HCT116 (cell line): ENCODE measurements around the gene FHOD3. TPM values are rescaled to one million over a fixed set of nuclear protein-coding genes. Genes with fewer than 3 reads are reported as not detected.

ENCODE experiments used
- ATAC-seq: fragments of 200-7000 bp; cut with Tn5 transposase; 2 replicates; pipeline ENCODE4 v1.9.1; 2020; ENCODE audit warnings: mild to moderate bottlenecking, moderate library complexity
- BruUV-seq: library from RNA; stranded (reverse); fragments of 400-500 nt; replicated peaks from 2 replicates; lab custom pipeline; 2021; lab: Mats Ljungman, UMichigan
- CTCF ChIA-PET: fragments of 300-600 bp; sonication (Branson Sonifier 250); formaldehyde crosslinking; loops from one replicate; lab custom pipeline; 2021; ENCODE audit warnings: antibody characterized with exemption; lab: Charles Lee
- POLR2A ChIA-PET: fragments of 300-600, 350-600 bp; sonication (Branson Sonifier 250); formaldehyde crosslinking; loops from one replicate; lab custom pipeline; 2021; ENCODE audit warnings: antibody characterized with exemption; lab: Charles Lee
- RAD21 ChIA-PET, 2 experiments: fragments of 300-600 bp; sonication (Branson Sonifier 250); formaldehyde crosslinking; loops; one replicate each; lab custom pipeline; 2023; ENCODE audit warnings: low total read pairs in 2 of 2; ENCODE audit not compliant: uncharacterized antibody in 2 of 2, unreplicated experiment in 2 of 2, low non-redundant PET in 1 of 2; lab: Charles Lee
- DNase-seq: peaks from one replicate; pipeline ENCODE4 v3.0.0-alpha.2; 2010; ENCODE audit warnings: low read depth, low spot score
- H2AFZ ChIP-seq: fragments of 200-600 bp; shearing (Covaris generic), sonication (generic); 2 replicates; pipeline ENCODE4 v1.6.1; 2017; ENCODE audit warnings: low read depth, mixed run types, mixed read lengths, antibody characterized with exemption, low read length; ENCODE audit not compliant: poor library complexity, severe bottlenecking
- H3K27ac ChIP-seq: 2 replicates; pipeline ENCODE4 v1.5.1; 2012; ENCODE audit warnings: low read depth, low read length
- H3K27me3 ChIP-seq: fragments of 200-600 bp; sonication (generic); 2 replicates; pipeline ENCODE4 v1.6.1; 2016; ENCODE audit warnings: mixed run types, low read length, mixed read lengths; ENCODE audit not compliant: insufficient read depth
- H3K36me3 ChIP-seq, 2 experiments: fragments of 200-500 bp in 1 of 2; fragments of 200-600 bp in 1 of 2; sonication (Bioruptor generic) in 1 of 2; sonication (generic) in 1 of 2; 2 replicates each; pipeline versions ENCODE4 v1.5.1 to v1.6.1; 2014 to 2016; ENCODE audit warnings: low read length in 2 of 2, inconsistent platforms in 1 of 2, mixed read lengths in 1 of 2, mixed run types in 1 of 2; ENCODE audit not compliant: insufficient read depth in 2 of 2, control insufficient read depth in 1 of 2
- H3K4me1 ChIP-seq, 2 experiments: fragments of 200-600 bp in 1 of 2; sonication (generic) in 1 of 2; 2 replicates each; pipeline versions ENCODE4 v1.5.1 to v1.6.1; 2012 to 2017; ENCODE audit warnings: low read length in 2 of 2, inconsistent platforms in 1 of 2, mild to moderate bottlenecking in 1 of 2, mixed read lengths in 1 of 2, mixed run types in 1 of 2, moderate library complexity in 1 of 2; ENCODE audit not compliant: insufficient read depth in 2 of 2, control insufficient read depth in 1 of 2
- H3K4me2 ChIP-seq: fragments of 200-600 bp; sonication (generic); 2 replicates; pipeline ENCODE4 v1.6.1; 2017; ENCODE audit warnings: mixed run types, low read length, mixed read lengths
- H3K4me3 ChIP-seq, 2 experiments: fragments of 200-600 bp in 1 of 2; sonication (generic) in 1 of 2; replicated peaks in 1 of 2; 2 replicates each; pipeline ENCODE4 v1.5.1; 2011 to 2016; ENCODE audit warnings: low read length in 2 of 2, control low read depth in 1 of 2, low read depth in 1 of 2, mild to moderate bottlenecking in 1 of 2, mixed read lengths in 1 of 2, mixed run types in 1 of 2
- H3K79me2 ChIP-seq: fragments of 200-600 bp; sonication (generic); 2 replicates; pipeline ENCODE4 v1.6.1; 2017; ENCODE audit warnings: mild to moderate bottlenecking, mixed run types, low read length, moderate library complexity, mixed read lengths; ENCODE audit not compliant: insufficient read depth
- H3K9ac ChIP-seq: fragments of 200-600 bp; sonication (generic); 2 replicates; pipeline ENCODE4 v1.6.1; 2016; ENCODE audit warnings: low read length, mixed read lengths
- H3K9me2 ChIP-seq: fragments of 200-600 bp; sonication (generic), shearing (Covaris generic); 2 replicates; pipeline ENCODE4 v1.6.1; 2017; ENCODE audit warnings: mixed run types, mild to moderate bottlenecking, moderate library complexity; ENCODE audit not compliant: insufficient read depth
- H3K9me3 ChIP-seq, 2 experiments: fragments of 200-500 bp in 1 of 2; fragments of 200-600 bp in 1 of 2; sonication (Bioruptor generic) in 1 of 2; sonication (generic) in 1 of 2; 2 replicates each; pipeline ENCODE4 v1.6.1; 2014 to 2017; ENCODE audit warnings: low read length in 2 of 2, mixed read lengths in 2 of 2, inconsistent platforms in 1 of 2, low read depth in 1 of 2, mild to moderate bottlenecking in 1 of 2, mixed run types in 1 of 2, moderate library complexity in 1 of 2; ENCODE audit not compliant: control insufficient read depth in 1 of 2, insufficient read depth in 1 of 2
- H4K20me1 ChIP-seq: fragments of 200-600 bp; sonication (generic), shearing (Covaris generic); 2 replicates; pipeline ENCODE4 v1.6.1; 2017; ENCODE audit warnings: mixed run types, mild to moderate bottlenecking, moderate library complexity; ENCODE audit not compliant: insufficient read depth
- CBX3 ChIP-seq: IDR thresholded peaks from 2 replicates; pipeline ENCODE4 v1.6.1; 2012; ENCODE audit warnings: low read depth
- CEBPB ChIP-seq: IDR thresholded peaks from 2 replicates; pipeline ENCODE4 v1.6.1; 2012; ENCODE audit warnings: low read depth
- EZH2 ChIP-seq: fragments of 200-600 bp; sonication (generic); IDR thresholded peaks from 2 replicates; pipeline ENCODE4 v1.6.1; 2017; ENCODE audit warnings: antibody characterized with exemption, mixed run types
- FOSL1 ChIP-seq: IDR thresholded peaks from 2 replicates; pipeline ENCODE4 v1.6.1; 2012; ENCODE audit warnings: low read depth
- JUND ChIP-seq: IDR thresholded peaks from 2 replicates; pipeline ENCODE4 v1.6.1; 2012
- POLR2AphosphoS5 ChIP-seq: IDR thresholded peaks from 2 replicates; pipeline ENCODE4 v1.6.1; 2011; ENCODE audit warnings: mild to moderate bottlenecking, low read depth, low read length, moderate library complexity
- SIN3A ChIP-seq: IDR thresholded peaks from 2 replicates; pipeline ENCODE4 v1.6.1; 2012; ENCODE audit warnings: low read depth
- SP1 ChIP-seq: IDR thresholded peaks from 2 replicates; pipeline ENCODE4 v1.6.1; 2012; ENCODE audit warnings: low read depth
- SRF ChIP-seq: IDR thresholded peaks from 2 replicates; pipeline ENCODE4 v1.6.1; 2012; ENCODE audit warnings: low read depth
- ZNF274 ChIP-seq: fragments of 200-500 bp; sonication (Bioruptor generic); IDR thresholded peaks from 2 replicates; pipeline ENCODE4 v1.6.1; 2014; ENCODE audit warnings: mild to moderate bottlenecking, low read depth, low read length, inconsistent platforms
- intact Hi-C: fragments of 100-400 bp; cut with micrococcal nuclease; formaldehyde crosslinking; loops from 2 replicates; pipeline ENCODE4 v1.10.0; 2022
- total RNA-seq: library from RNA; stranded (reverse); gene quantifications from one replicate; pipeline ENCODE4 v1.2.1, GENCODE V29; 2021; ENCODE audit not compliant: unreplicated experiment
- TF ChIP-seq, protein P1 (sequence below): IDR thresholded peaks from 2 replicates; pipeline ENCODE4 v1.6.1; 2012
- TF ChIP-seq, protein P2 (sequence below): IDR thresholded peaks from 2 replicates; pipeline ENCODE4 v1.6.1; 2012; ENCODE audit warnings: low read depth
- TF ChIP-seq, protein P3 (sequence below), 3 experiments: fragments of 200-600 bp in 1 of 3; sonication (generic) in 1 of 3; IDR thresholded peaks in 2 of 3; conservative IDR thresholded peaks in 1 of 3; 2 replicates each; pipeline ENCODE4 v1.5.1; 2012 to 2017; ENCODE audit warnings: low read depth in 2 of 3, low read length in 2 of 3, antibody characterized with exemption in 1 of 3, borderline replicate concordance in 1 of 3, control low read depth in 1 of 3, mild to moderate bottlenecking in 1 of 3, mixed read lengths in 1 of 3, mixed run types in 1 of 3, moderate library complexity in 1 of 3; ENCODE audit not compliant: insufficient read depth in 1 of 3

FHOD3 gene
- total RNA-seq, 1 experiment from 2014 or later = 4.0 TPM

DNA sequence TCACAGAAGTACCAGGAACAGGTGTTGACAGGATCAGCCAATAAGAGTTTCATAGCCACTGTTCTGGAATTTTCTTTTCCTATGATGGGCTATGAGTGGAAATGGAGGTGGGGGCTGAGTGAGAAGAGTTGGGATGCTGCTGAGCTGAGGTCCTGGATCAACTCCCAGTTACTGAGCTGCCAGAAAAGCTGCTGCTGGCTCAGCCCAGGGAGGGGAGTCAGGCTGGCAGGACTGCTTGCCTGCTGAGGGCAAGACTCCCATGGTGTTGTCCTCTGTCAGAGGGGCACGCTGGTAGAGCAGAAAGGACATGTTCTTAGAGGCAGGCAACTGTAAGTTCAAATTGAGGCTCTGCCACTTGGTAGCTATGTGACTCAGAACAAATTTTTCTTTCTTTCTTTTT, 519.5 kb downstream of the FHOD3 start:
- TF ChIP-seq SIN3A (no peak), CEBPB (no peak), SRF (no peak), ZNF274 (no peak), JUND (no peak), FOSL1 (no peak), CBX3 (no peak), SP1 (no peak), POLR2AphosphoS5 (no peak), EZH2 (no peak)
- TF ChIP-seq, protein P1, sequence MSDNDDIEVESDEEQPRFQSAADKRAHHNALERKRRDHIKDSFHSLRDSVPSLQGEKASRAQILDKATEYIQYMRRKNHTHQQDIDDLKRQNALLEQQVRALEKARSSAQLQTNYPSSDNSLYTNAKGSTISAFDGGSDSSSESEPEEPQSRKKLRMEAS = no peak
- TF ChIP-seq, protein P2, sequence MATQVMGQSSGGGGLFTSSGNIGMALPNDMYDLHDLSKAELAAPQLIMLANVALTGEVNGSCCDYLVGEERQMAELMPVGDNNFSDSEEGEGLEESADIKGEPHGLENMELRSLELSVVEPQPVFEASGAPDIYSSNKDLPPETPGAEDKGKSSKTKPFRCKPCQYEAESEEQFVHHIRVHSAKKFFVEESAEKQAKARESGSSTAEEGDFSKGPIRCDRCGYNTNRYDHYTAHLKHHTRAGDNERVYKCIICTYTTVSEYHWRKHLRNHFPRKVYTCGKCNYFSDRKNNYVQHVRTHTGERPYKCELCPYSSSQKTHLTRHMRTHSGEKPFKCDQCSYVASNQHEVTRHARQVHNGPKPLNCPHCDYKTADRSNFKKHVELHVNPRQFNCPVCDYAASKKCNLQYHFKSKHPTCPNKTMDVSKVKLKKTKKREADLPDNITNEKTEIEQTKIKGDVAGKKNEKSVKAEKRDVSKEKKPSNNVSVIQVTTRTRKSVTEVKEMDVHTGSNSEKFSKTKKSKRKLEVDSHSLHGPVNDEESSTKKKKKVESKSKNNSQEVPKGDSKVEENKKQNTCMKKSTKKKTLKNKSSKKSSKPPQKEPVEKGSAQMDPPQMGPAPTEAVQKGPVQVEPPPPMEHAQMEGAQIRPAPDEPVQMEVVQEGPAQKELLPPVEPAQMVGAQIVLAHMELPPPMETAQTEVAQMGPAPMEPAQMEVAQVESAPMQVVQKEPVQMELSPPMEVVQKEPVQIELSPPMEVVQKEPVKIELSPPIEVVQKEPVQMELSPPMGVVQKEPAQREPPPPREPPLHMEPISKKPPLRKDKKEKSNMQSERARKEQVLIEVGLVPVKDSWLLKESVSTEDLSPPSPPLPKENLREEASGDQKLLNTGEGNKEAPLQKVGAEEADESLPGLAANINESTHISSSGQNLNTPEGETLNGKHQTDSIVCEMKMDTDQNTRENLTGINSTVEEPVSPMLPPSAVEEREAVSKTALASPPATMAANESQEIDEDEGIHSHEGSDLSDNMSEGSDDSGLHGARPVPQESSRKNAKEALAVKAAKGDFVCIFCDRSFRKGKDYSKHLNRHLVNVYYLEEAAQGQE = no peak
- TF ChIP-seq, protein P3, sequence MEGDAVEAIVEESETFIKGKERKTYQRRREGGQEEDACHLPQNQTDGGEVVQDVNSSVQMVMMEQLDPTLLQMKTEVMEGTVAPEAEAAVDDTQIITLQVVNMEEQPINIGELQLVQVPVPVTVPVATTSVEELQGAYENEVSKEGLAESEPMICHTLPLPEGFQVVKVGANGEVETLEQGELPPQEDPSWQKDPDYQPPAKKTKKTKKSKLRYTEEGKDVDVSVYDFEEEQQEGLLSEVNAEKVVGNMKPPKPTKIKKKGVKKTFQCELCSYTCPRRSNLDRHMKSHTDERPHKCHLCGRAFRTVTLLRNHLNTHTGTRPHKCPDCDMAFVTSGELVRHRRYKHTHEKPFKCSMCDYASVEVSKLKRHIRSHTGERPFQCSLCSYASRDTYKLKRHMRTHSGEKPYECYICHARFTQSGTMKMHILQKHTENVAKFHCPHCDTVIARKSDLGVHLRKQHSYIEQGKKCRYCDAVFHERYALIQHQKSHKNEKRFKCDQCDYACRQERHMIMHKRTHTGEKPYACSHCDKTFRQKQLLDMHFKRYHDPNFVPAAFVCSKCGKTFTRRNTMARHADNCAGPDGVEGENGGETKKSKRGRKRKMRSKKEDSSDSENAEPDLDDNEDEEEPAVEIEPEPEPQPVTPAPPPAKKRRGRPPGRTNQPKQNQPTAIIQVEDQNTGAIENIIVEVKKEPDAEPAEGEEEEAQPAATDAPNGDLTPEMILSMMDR (IDR thresholded peaks at IDR 0.05 in 2 of 3, conservative IDR thresholded peaks at IDR 0.05 in 1 of 3; ENCODE audit: borderline replicate concordance in 1 of 3, insufficient read depth in 1 of 3, low read depth in 2 of 3, low read length in 2 of 3) = no peak
- no peak for ATAC-seq
- no peaks in the 10 kb centered on the region for H4K20me1 ChIP-seq
- H3K36me3 ChIP-seq = peaks cover 4 to 5% of the 10 kb centered on the region in 2 experiments; a peak in 2 of 4 replicates
- intact Hi-C loops = no loop called here
- H3K9me3 ChIP-seq = no peaks in the 10 kb centered on the region
- H3K4me2 ChIP-seq = no peak overlapping the region
- DNase-seq = no peak
- no peaks in the 10 kb centered on the region; the same call in 1 of the 2 replicates for H3K79me2 ChIP-seq
- ChIA-PET RAD21 (no interaction called here), POLR2A (no interaction called here), CTCF (no interaction called here)
- no peaks in the 10 kb centered on the region for H3K27me3 ChIP-seq
- no peaks in the 10 kb centered on the region for H3K4me1 ChIP-seq
- H3K27ac ChIP-seq = no peak overlapping the region
- H2AFZ ChIP-seq = no peak overlapping the region
- BruUV-seq = no TSS peak
- no peak overlapping the region for H3K9ac ChIP-seq
- no peaks in the 10 kb centered on the region for H3K9me2 ChIP-seq
- H3K4me3 ChIP-seq = no peak overlapping the region
